Panc1 (cell line): ENCODE measurements around the gene FILIP1L.

ENCODE experiments used
- POLR2AphosphoS5 ChIP-seq: IDR thresholded peaks from 2 replicates; pipeline ENCODE4 v1.6.1; 2012; ENCODE audit warnings: mild to moderate bottlenecking, low read depth, low read length, moderate library complexity
- SIN3A ChIP-seq: IDR thresholded peaks from 2 replicates; pipeline ENCODE4 v1.6.1; 2012; ENCODE audit warnings: low read depth, mild to moderate bottlenecking, low read length, moderate library complexity, borderline replicate concordance; ENCODE audit not compliant: insufficient read depth
- TCF7L2 ChIP-seq: IDR thresholded peaks from 2 replicates; pipeline ENCODE4 v1.6.1; 2011; ENCODE audit warnings: mild to moderate bottlenecking, low read depth, low read length, inconsistent platforms
- TF ChIP-seq, protein P1 (sequence below): fragments of 450-650 bp; IDR thresholded peaks from 2 replicates; pipeline ENCODE4 v1.5.1; 2017; ENCODE audit warnings: mild to moderate bottlenecking

DNA sequence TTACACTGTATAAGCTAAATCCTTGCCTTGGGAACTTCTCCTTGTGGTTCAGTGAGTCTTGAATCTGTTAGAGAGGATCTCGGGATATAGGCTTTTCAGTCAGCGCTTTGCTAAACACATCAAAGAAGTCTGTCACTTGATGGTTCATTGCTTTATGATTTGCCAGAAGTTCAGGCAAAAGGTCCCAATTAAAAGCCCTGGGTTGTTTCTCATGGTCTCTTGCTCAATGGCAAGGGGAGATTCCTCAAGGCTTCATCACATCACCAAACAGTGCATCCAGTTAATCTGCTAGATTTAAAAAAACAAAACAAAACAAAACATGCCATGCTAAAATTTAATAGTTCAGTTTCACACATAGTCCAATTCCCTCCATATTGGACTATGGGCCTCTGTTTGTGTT lies 114.8 kb downstream of the FILIP1L start:
- TF ChIP-seq TCF7L2 (no peak), POLR2AphosphoS5 (no peak), SIN3A (no peak)
- TF ChIP-seq, protein P1, sequence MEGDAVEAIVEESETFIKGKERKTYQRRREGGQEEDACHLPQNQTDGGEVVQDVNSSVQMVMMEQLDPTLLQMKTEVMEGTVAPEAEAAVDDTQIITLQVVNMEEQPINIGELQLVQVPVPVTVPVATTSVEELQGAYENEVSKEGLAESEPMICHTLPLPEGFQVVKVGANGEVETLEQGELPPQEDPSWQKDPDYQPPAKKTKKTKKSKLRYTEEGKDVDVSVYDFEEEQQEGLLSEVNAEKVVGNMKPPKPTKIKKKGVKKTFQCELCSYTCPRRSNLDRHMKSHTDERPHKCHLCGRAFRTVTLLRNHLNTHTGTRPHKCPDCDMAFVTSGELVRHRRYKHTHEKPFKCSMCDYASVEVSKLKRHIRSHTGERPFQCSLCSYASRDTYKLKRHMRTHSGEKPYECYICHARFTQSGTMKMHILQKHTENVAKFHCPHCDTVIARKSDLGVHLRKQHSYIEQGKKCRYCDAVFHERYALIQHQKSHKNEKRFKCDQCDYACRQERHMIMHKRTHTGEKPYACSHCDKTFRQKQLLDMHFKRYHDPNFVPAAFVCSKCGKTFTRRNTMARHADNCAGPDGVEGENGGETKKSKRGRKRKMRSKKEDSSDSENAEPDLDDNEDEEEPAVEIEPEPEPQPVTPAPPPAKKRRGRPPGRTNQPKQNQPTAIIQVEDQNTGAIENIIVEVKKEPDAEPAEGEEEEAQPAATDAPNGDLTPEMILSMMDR, result no peak
